ENCODE results near the gene CTPS2.

DNA sequence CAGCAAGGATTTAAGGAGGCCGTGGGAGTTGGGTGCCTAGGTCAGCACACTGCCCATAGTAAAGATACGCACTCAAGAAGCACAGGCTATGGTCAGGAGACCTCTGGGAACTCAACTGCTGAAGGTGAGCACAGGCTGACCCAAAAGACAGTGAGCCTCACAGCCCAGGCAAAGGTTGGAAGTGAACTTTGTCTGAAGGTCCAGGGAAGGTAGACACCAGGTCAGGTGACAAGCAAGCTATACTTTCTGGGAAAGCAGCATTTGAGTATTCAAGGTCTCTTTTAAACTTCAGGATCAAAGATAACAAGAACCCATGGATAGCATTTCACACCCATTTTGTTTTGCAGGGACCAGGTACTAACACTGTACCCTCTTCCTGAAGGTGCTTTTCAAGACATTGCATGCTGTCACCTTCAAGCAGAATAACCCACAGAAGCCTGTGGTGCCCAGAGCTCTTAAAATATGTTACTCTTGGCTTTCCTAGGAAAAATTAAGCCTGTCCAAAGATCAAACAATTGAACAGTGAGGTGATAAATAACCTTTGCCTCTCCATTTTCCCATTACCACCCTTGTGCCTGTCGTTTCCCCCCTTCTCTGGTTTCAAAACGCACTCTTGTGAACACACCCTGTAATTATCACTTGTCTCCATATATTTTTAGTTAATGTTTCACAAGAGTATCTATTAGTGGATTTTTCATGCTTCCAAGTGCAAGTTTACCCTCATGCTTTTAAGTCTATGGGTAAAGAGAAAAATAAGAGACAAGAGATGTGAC is 65.9 kb downstream of the CTPS2 start:
- TF ChIP-seq CTCF (IDR thresholded peaks at IDR 0.05 in 8 of 11, conservative IDR thresholded peaks at IDR 0.05 in 3 of 11) (no peak), POLR2A (IDR thresholded peaks at IDR 0.05) (no peak), POLR2AphosphoS5 (IDR thresholded peaks at IDR 0.05) (no peak)

Data from spleen (tissue), 7 donors.